Common myeloid progenitor, CD34-positive (primary cell): ENCODE results near the gene INTS3.

Source experiments
- CTCF ChIA-PET: fragments of 350-600 bp; sonication (Branson Sonifier 250); formaldehyde crosslinking; loops from one replicate; lab custom pipeline; 2021; ENCODE audit warnings: antibody characterized with exemption; lab: Charles Lee
- POLR2A ChIA-PET: fragments of 350-600 bp; sonication (Branson Sonifier 250); formaldehyde crosslinking; loops from one replicate; lab custom pipeline; 2021; ENCODE audit warnings: antibody characterized with exemption; lab: Charles Lee
- DNase-seq, 3 donors: peaks; one replicate each; pipeline versions ENCODE4 v3.0.0 to v3.0.0-alpha.2; 2013
- H3K27ac ChIP-seq, 2 experiments: 1 replicate in 1 of 2; 2 replicates in 1 of 2; pipeline ENCODE4 v1.7.0; 2013; ENCODE audit warnings: inconsistent platforms in 2 of 2, low read length in 2 of 2, mild to moderate bottlenecking in 2 of 2, low read depth in 1 of 2, moderate library complexity in 1 of 2; ENCODE audit not compliant: severe bottlenecking in 2 of 2, insufficient read depth in 1 of 2, poor library complexity in 1 of 2
- H3K27me3 ChIP-seq, 5 experiments: replicated peaks in 2 of 5; 1 replicate in 3 of 5; 2 replicates in 2 of 5; pipeline versions ENCODE4 v1.6.1 to v1.7.0; 2013; ENCODE audit warnings: low read length in 4 of 5, mild to moderate bottlenecking in 2 of 5, moderate library complexity in 2 of 5, inconsistent platforms in 1 of 5; ENCODE audit not compliant: insufficient read depth in 5 of 5, control insufficient read depth in 4 of 5
- H3K36me3 ChIP-seq, 4 experiments: 1 replicate in 2 of 4; 2 replicates in 2 of 4; pipeline versions ENCODE4 v1.6.1 to v1.7.0; 2013; ENCODE audit warnings: low read length in 3 of 4, control low read depth in 1 of 4, mild to moderate bottlenecking in 1 of 4; ENCODE audit not compliant: control insufficient read depth in 4 of 4, insufficient read depth in 4 of 4
- H3K4me1 ChIP-seq, 4 experiments: 1 replicate in 3 of 4; 2 replicates in 1 of 4; pipeline versions ENCODE4 v1.6.1 to v1.7.1; 2013; ENCODE audit warnings: low read length in 3 of 4, mild to moderate bottlenecking in 3 of 4, control low read depth in 1 of 4, inconsistent platforms in 1 of 4, moderate library complexity in 1 of 4; ENCODE audit not compliant: control insufficient read depth in 4 of 4, insufficient read depth in 4 of 4; ENCODE audit errors: control extremely low read depth in 1 of 4
- H3K4me3 ChIP-seq, 7 experiments: 1 replicate in 4 of 7; 2 replicates in 3 of 7; pipeline versions ENCODE4 v1.5.1 to v1.7.0; 2013; ENCODE audit warnings: mild to moderate bottlenecking in 7 of 7, low read length in 6 of 7, moderate library complexity in 6 of 7, inconsistent platforms in 2 of 7, low read depth in 2 of 7, control low read depth in 1 of 7; ENCODE audit not compliant: insufficient read depth in 4 of 7, control insufficient read depth in 1 of 7; ENCODE audit errors: extremely low read depth in 1 of 7
- H3K9me3 ChIP-seq, 5 experiments: 1 replicate in 4 of 5; 2 replicates in 1 of 5; pipeline versions ENCODE4 v1.6.1 to v1.7.1; 2013; ENCODE audit warnings: low read length in 4 of 5, mild to moderate bottlenecking in 2 of 5, inconsistent platforms in 1 of 5, low read depth in 1 of 5, moderate library complexity in 1 of 5; ENCODE audit not compliant: control insufficient read depth in 4 of 5, insufficient read depth in 2 of 5; ENCODE audit errors: control extremely low read depth in 1 of 5
- WGBS: methylation state at CpG from one replicate; pipeline ENCODE4 v1.1.5; 2013; ENCODE audit not compliant: insufficient coverage; 5-methylcytosine and 5-hydroxymethylcytosine counted together

The INTS3 gene

GRCh38 chr1:153791648-153792253 lies 63.9 kb downstream of the INTS3 start:
- ChIA-PET CTCF (interaction anchor here (0.7 to 2.0 kb wide), 5 partner anchors 10 to 195 kb away, joined by 3 to 10 read pairs (median 4); partner anchors contain the start of gene RAB13), POLR2A (interaction anchor here (0.6 kb wide), 1 partner anchor 18 kb away, joined by 6 read pairs; no protein-coding TSS in a partner anchor)
- Histone ChIP-seq H3K4me1 (peaks cover 7 to 58% (median 27%) of the 10 kb centered on the region in 4 experiments), H3K27ac (peak overlapping the region in 1 of 2 experiments; percentile 80), H3K36me3 (no peaks in the 10 kb centered on the region), H3K27me3 (no peaks in the 10 kb centered on the region), H3K4me3 (peak overlapping the region in 1 of 7 experiments; percentile 73), H3K9me3 (no peaks in the 10 kb centered on the region)
- WGBS = 80% methylated on average over 11 of the region's 16 CpGs
- DNase-seq = peak in 2 of 3 donors; percentile 54 to 61

- H3K27me3 ChIP-seq = no peaks in the 10 kb centered on the region
- H3K4me1 ChIP-seq = peaks cover 7 to 58% (median 27%) of the 10 kb centered on the region in 4 experiments
- H3K36me3 ChIP-seq = no peaks in the 10 kb centered on the region
- CTCF ChIA-PET = interaction anchor here (0.6 to 2.0 kb wide), 4 partner anchors 9 to 511 kb away, joined by 3 to 10 read pairs (median 6); partner anchors contain the start of gene RAB13
- WGBS = 93% methylated on average over 11 of the region's 11 CpGs
- no peak overlapping the region for H3K27ac ChIP-seq
- no peaks in the 10 kb centered on the region for H3K9me3 ChIP-seq
- no peak for DNase-seq
- POLR2A ChIA-PET = interaction anchor here (1.1 kb wide), 1 partner anchor 198 kb away, joined by 3 read pairs; the partner anchor contains the start of gene RPS27
- H3K4me3 ChIP-seq = no peak overlapping the region
Observed at GRCh38 chr1:153792631-153793041, 64.8 kb downstream of the INTS3 start.

- POLR2A ChIA-PET = interaction anchor here (1.1 kb wide), 1 partner anchor 197 kb away, joined by 3 read pairs; the partner anchor contains the start of gene RPS27
- peaks cover 7 to 58% (median 27%) of the 10 kb centered on the region in 4 experiments for H3K4me1 ChIP-seq
- WGBS = 84% methylated on average over 2 of the region's 9 CpGs
Observed at GRCh38 chr1:153793261-153793972, 65.6 kb downstream of the INTS3 start.

GRCh38 chr1:153793973-153794615 lies 66.2 kb downstream of the INTS3 start:
- no peaks in the 10 kb centered on the region for H3K36me3 ChIP-seq
- POLR2A ChIA-PET = no interaction called here

More at GRCh38 chr1:153793261-153793972, 65.6 kb downstream of the INTS3 start:
- CTCF ChIA-PET = interaction anchor here (0.6 to 2.0 kb wide), 4 partner anchors 8 to 510 kb away, joined by 3 to 10 read pairs (median 6); partner anchors contain the start of gene RAB13
- H3K27ac ChIP-seq = no peak overlapping the region
- H3K36me3 ChIP-seq = no peaks in the 10 kb centered on the region
- DNase-seq = no peak
- no peaks in the 10 kb centered on the region for H3K9me3 ChIP-seq
- H3K4me3 ChIP-seq = no peak overlapping the region
- no peaks in the 10 kb centered on the region for H3K27me3 ChIP-seq

GRCh38 chr1:153794624-153795329 lies 66.9 kb downstream of the INTS3 start:
- peaks cover 5 to 45% (median 19%) of the 10 kb centered on the region in 4 experiments for H3K4me1 ChIP-seq
- ChIA-PET CTCF (interaction anchor here (0.6 kb wide), 1 partner anchor 22 kb away, joined by 3 read pairs; no protein-coding TSS in a partner anchor), POLR2A (no interaction called here)
- no peak overlapping the region for H3K27ac ChIP-seq
- peaks cover 0 to 3% (median under 1%) of the 10 kb centered on the region in 4 experiments for H3K36me3 ChIP-seq
- 94% methylated on average over 13 of the region's 14 CpGs for WGBS
- no peaks in the 10 kb centered on the region for H3K9me3 ChIP-seq
- H3K27me3 ChIP-seq = no peaks in the 10 kb centered on the region
- no peak for DNase-seq
- H3K4me3 ChIP-seq = no peak overlapping the region

More at GRCh38 chr1:153793973-153794615, 66.2 kb downstream of the INTS3 start:
- 98% methylated on average over 10 of the region's 12 CpGs for WGBS
- no peak for DNase-seq
- H3K4me3 ChIP-seq = no peak overlapping the region
- H3K27ac ChIP-seq = no peak overlapping the region
- H3K4me1 ChIP-seq = peaks cover 5 to 52% (median 25%) of the 10 kb centered on the region in 4 experiments
- CTCF ChIA-PET = no interaction called here
- no peaks in the 10 kb centered on the region for H3K9me3 ChIP-seq
- no peaks in the 10 kb centered on the region for H3K27me3 ChIP-seq

GRCh38 chr1:153795330-153795837 lies 67.5 kb downstream of the INTS3 start:
- POLR2A ChIA-PET = no interaction called here
- H3K36me3 ChIP-seq = peaks cover 0 to 5% (median 1%) of the 10 kb centered on the region in 4 experiments
- WGBS = 98% methylated on average over 13 of the region's 18 CpGs
- no peak for DNase-seq
- no peaks in the 10 kb centered on the region for H3K27me3 ChIP-seq
- H3K27ac ChIP-seq = no peak overlapping the region
- H3K4me1 ChIP-seq = peaks cover 4 to 39% (median 13%) of the 10 kb centered on the region in 4 experiments
- H3K4me3 ChIP-seq = no peak overlapping the region
- no peaks in the 10 kb centered on the region for H3K9me3 ChIP-seq
- CTCF ChIA-PET = interaction anchor here (2.0 kb wide), 1 partner anchor 150 kb away, joined by 7 read pairs; the partner anchor contains the start of gene DENND4B
